Measurements from ENCODE around the gene KCNH4.
"Not testable (repeated sequence)": the region's sequence is repeated elsewhere in the genome, so short reads cannot be mapped to it uniquely, and the experiment has no call there.

Gene KCNH4

DNA sequence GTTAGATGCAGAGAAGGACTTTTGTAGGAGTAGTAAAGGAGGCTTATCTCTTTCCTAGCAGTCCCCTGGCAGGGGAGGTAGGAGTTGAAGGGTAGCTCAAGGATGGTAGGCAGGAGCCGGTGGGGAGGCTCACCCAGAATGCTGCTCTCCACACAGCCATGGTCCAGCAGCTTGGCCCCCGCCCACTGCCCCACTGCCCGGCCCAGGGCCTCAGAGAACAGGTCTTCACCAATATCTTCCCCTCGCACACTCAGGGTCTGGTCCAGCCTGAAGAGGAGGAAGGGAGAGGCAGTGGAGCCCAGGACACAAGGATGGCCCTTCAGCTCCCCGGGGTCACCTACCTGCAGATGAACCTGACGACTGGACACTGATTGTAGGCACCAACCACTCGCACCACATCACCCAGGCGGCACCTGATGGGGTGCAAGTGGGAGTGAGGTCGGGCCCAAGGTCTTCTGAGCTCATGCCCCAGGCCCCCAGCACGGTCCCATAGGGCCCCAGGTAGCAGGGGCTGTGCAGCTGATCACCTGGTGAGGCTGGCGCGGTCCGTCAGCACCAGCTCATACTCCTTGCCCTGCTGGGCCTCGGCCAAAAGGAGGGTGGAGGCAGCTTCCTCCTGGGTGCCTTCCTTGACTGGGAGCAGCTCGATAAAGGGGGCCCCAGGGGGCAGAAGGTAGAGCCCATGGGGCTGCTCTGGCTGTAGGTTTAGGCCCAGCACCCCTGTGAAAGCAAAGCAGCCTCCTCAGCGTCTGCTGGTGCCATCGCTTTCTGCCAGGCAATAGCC, 9.7 kb upstream of the KCNH4 start:
- Histone ChIP-seq H3K9ac (ENCODE audit: low read length) (no peak overlapping the region), H3K9me3 (ENCODE audit: insufficient read depth, low read length) (no peaks in the 10 kb centered on the region), H3K4me1 (ENCODE audit: low read length) (peaks cover 18% of the 10 kb centered on the region), H2AFZ (ENCODE audit: low read depth, low read length) (no peak overlapping the region), H3K27ac (ENCODE audit: low read length) (no peak overlapping the region), H3K4me3 (ENCODE audit: low read length) (no peak overlapping the region), H3K79me2 (ENCODE audit: low read length) (peaks cover 3% of the 10 kb centered on the region; the same call in 1 of the 2 replicates), H3K4me2 (ENCODE audit: low read length) (no peak overlapping the region), H3K27me3 (ENCODE audit: low read depth, low read length) (no peaks in the 10 kb centered on the region), H4K20me1 (ENCODE audit: insufficient read depth, low read length) (no peaks in the 10 kb centered on the region), H3K36me3 (replicated peaks; ENCODE audit: low read depth, low read length) (no peaks in the 10 kb centered on the region)
- TF ChIP-seq EZH2phosphoT487 (IDR thresholded peaks at IDR 0.05; ENCODE audit: low read depth), result no peak
- TF ChIP-seq, protein P1, sequence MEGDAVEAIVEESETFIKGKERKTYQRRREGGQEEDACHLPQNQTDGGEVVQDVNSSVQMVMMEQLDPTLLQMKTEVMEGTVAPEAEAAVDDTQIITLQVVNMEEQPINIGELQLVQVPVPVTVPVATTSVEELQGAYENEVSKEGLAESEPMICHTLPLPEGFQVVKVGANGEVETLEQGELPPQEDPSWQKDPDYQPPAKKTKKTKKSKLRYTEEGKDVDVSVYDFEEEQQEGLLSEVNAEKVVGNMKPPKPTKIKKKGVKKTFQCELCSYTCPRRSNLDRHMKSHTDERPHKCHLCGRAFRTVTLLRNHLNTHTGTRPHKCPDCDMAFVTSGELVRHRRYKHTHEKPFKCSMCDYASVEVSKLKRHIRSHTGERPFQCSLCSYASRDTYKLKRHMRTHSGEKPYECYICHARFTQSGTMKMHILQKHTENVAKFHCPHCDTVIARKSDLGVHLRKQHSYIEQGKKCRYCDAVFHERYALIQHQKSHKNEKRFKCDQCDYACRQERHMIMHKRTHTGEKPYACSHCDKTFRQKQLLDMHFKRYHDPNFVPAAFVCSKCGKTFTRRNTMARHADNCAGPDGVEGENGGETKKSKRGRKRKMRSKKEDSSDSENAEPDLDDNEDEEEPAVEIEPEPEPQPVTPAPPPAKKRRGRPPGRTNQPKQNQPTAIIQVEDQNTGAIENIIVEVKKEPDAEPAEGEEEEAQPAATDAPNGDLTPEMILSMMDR (IDR thresholded peaks at IDR 0.05; ENCODE audit: low read depth, low read length), result no peak

DNA sequence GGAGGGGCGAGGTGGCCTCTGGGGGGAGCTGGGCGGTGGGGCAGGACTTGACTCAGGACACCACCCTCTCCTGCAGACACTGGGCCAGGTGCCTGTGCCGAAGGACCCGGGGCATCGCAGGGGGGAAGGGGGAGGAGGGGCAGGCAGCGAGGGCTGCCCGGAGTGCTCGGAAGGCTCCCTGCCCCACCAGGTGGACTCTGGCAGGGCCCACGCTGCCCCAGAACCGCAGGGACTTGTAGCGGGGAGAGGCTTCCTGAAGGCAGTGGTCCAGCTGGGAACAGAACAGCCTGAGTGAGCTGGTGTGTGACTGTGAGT, 8.7 kb upstream of the KCNH4 start:
- Histone ChIP-seq H3K27ac (ENCODE audit: low read length) (no peak overlapping the region), H2AFZ (ENCODE audit: low read depth, low read length) (no peak overlapping the region), H3K79me2 (ENCODE audit: low read length) (peaks cover 3% of the 10 kb centered on the region; the same call in 1 of the 2 replicates), H3K36me3 (replicated peaks; ENCODE audit: low read depth, low read length) (no peaks in the 10 kb centered on the region), H3K9ac (ENCODE audit: low read length) (no peak overlapping the region), H3K27me3 (ENCODE audit: low read depth, low read length) (no peaks in the 10 kb centered on the region), H3K4me2 (ENCODE audit: low read length) (no peak overlapping the region), H3K9me3 (ENCODE audit: insufficient read depth, low read length) (no peaks in the 10 kb centered on the region), H4K20me1 (ENCODE audit: insufficient read depth, low read length) (no peaks in the 10 kb centered on the region), H3K4me3 (ENCODE audit: low read length) (no peak overlapping the region), H3K4me1 (ENCODE audit: low read length) (peaks cover 26% of the 10 kb centered on the region)
- TF ChIP-seq, protein P1 (IDR thresholded peaks at IDR 0.05; ENCODE audit: low read depth, low read length), result no peak
- no peak for TF ChIP-seq EZH2phosphoT487 (IDR thresholded peaks at IDR 0.05; ENCODE audit: low read depth)

DNA sequence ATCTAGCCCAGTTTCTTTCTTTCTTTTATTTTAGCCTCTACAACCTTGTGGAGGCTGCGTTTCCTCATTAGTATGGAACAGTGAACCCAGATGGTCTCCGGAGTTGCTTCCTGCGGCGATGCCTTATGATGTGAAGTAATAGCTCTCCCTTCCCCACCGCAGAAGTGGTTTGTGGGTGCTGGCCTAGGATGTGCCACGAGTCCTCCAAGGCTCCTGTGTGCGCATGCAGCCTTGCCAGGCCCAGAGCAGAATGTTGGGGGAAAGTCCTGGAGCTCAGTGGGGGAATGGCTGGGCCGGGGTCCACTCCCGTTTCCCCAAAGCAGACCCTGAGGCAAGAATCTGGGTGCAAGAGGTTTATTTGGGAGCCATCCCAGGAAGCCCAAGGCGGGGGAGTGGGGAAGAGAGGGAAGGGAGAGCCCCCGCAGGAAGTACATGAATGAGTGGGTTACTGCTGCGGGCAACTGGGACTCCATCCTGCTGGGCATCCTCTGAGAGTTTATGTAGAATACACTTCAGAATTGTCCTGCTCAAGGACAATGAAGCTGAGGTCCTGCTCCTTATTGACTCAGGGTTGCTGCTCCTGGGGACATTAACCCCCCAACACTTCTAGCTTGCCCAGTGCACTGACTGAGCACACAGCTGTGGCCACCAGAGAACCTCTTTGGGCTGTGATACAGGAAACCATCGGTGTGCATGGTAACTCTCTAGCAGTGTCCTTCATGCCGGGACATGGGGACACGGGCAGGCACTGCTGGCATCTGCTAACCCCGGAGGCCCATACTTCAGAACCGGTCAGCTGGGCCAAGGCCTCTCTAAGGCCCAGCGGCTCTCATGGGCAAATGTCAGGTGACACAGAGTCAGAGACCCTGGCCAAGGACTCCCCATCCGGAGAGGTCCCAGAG, 8.1 kb upstream of the KCNH4 start:
- H3K4me2 ChIP-seq (ENCODE audit: low read length), result no peak overlapping the region
- no peaks in the 10 kb centered on the region for H3K36me3 ChIP-seq (replicated peaks; ENCODE audit: low read depth, low read length)
- peaks cover 3% of the 10 kb centered on the region; the same call in 1 of the 2 replicates for H3K79me2 ChIP-seq (ENCODE audit: low read length)
- H3K9ac ChIP-seq (ENCODE audit: low read length), result no peak overlapping the region
- H4K20me1 ChIP-seq (ENCODE audit: insufficient read depth, low read length), result no peaks in the 10 kb centered on the region
- no peak overlapping the region for H3K4me3 ChIP-seq (ENCODE audit: low read length)
- TF ChIP-seq EZH2phosphoT487 (IDR thresholded peaks at IDR 0.05; ENCODE audit: low read depth), result no peak
- TF ChIP-seq, protein P1 (IDR thresholded peaks at IDR 0.05; ENCODE audit: low read depth, low read length), result no peak
- no peaks in the 10 kb centered on the region for H3K27me3 ChIP-seq (ENCODE audit: low read depth, low read length)
- no peak overlapping the region for H3K27ac ChIP-seq (ENCODE audit: low read length)
- H3K4me1 ChIP-seq (ENCODE audit: low read length), result peaks cover 30% of the 10 kb centered on the region
- no peaks in the 10 kb centered on the region for H3K9me3 ChIP-seq (ENCODE audit: insufficient read depth, low read length)
- no peak overlapping the region for H2AFZ ChIP-seq (ENCODE audit: low read depth, low read length)

DNA sequence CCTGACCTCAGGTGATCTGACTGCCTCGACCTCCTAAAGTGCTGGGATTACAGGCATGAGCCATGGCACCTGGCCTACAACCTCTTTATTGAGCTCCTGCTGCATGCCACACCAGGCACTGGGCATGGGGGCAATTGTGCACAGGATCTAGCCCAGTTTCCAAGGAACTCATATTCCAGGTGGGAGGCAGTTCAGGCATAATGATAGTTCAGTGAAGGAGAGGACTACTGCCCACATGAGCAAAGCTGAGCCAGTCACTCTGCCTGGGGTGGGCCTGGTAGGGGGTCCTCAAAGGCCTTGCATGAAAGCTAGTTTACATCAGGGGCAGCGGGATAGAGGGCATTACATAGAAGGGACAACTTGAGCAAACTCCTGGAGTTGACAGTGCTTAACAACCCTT, 6.9 kb upstream of the KCNH4 start:
- no peaks in the 10 kb centered on the region for H3K79me2 ChIP-seq (ENCODE audit: low read length)
- peaks cover 25% of the 10 kb centered on the region for H3K4me1 ChIP-seq (ENCODE audit: low read length)
- H3K36me3 ChIP-seq (replicated peaks; ENCODE audit: low read depth, low read length), result no peaks in the 10 kb centered on the region
- H4K20me1 ChIP-seq (ENCODE audit: insufficient read depth, low read length), result no peaks in the 10 kb centered on the region
- H3K4me3 ChIP-seq (ENCODE audit: low read length), result no peak overlapping the region
- no peak overlapping the region for H3K9ac ChIP-seq (ENCODE audit: low read length)
- no peaks in the 10 kb centered on the region for H3K9me3 ChIP-seq (ENCODE audit: insufficient read depth, low read length)
- no peak overlapping the region for H3K27ac ChIP-seq (ENCODE audit: low read length)
- H2AFZ ChIP-seq (ENCODE audit: low read depth, low read length), result no peak overlapping the region
- H3K4me2 ChIP-seq (ENCODE audit: low read length), result no peak overlapping the region
- H3K27me3 ChIP-seq (ENCODE audit: low read depth, low read length), result no peaks in the 10 kb centered on the region
- no peak for TF ChIP-seq EZH2phosphoT487 (IDR thresholded peaks at IDR 0.05; ENCODE audit: low read depth)
- TF ChIP-seq, protein P1 (IDR thresholded peaks at IDR 0.05; ENCODE audit: low read depth, low read length), result no peak

DNA sequence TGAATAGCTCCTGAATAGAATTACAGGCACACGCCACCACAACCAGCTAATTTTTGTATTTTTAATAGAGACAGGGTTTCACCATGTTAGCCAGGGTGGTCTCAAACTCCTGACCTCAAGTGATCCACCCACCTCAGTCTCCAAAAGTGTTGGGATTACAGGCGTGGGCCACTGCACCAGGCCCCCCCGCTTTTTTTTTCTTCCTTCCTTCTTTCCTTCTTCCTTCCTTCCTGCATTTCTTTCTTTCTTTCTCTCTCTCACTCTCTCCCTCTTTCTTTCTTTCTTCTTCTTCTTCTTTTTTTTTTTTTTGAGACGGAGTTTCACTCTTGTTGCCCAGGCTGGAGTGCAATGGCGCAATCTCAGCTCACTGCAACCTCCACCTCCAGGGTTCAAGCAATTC, 5.2 kb upstream of the KCNH4 start:
- H3K27ac ChIP-seq (ENCODE audit: low read length); H3K27me3 ChIP-seq (ENCODE audit: low read depth, low read length): not testable (repeated sequence)
- H3K4me1 ChIP-seq (ENCODE audit: low read length), result peaks cover 34% of the 10 kb centered on the region

More for the DNA sequence above, 5.2 kb upstream of the KCNH4 start:
- H3K36me3 ChIP-seq (replicated peaks; ENCODE audit: low read depth, low read length); H2AFZ ChIP-seq (ENCODE audit: low read depth, low read length); H4K20me1 ChIP-seq (ENCODE audit: insufficient read depth, low read length); H3K9me3 ChIP-seq (ENCODE audit: insufficient read depth, low read length); H3K79me2 ChIP-seq (ENCODE audit: low read length); H3K4me3 ChIP-seq (ENCODE audit: low read length); H3K9ac ChIP-seq (ENCODE audit: low read length); H3K4me2 ChIP-seq (ENCODE audit: low read length): not testable (repeated sequence)
